GM10248 (cell line): ENCODE measurements around the gene MAP1LC3A.

Experiments
- CTCF ChIA-PET: fragments of 300-600 bp; sonication (Branson Sonifier 250); formaldehyde crosslinking; extraction: SDS; loops from one replicate; lab custom pipeline; 2021; ENCODE audit warnings: antibody characterized with exemption; lab: Yijun Ruan, JAX
- POLR2A ChIA-PET: fragments of 350-650 bp; sonication (Branson Sonifier 250); formaldehyde crosslinking; extraction: SDS; loops from one replicate; lab custom pipeline; 2020; ENCODE audit warnings: antibody characterized with exemption; lab: Yijun Ruan, JAX
- DNase-seq: peaks from one replicate; pipeline ENCODE4 v3.0.0; 2012; ENCODE audit errors: extremely low spot score
- CTCF ChIP-seq: IDR thresholded peaks from 2 replicates; pipeline ENCODE4 v1.5.1; 2012; ENCODE audit warnings: mild to moderate bottlenecking, low read depth; ENCODE audit errors: extremely low read depth, missing control alignments, control extremely low read depth

The MAP1LC3A gene

GRCh38 chr20:34539756-34540155 is 18.8 kb upstream of the MAP1LC3A start:
- TF ChIP-seq CTCF, result no peak
- DNase-seq, result no peak
- POLR2A ChIA-PET, result no interaction called here
- CTCF ChIA-PET, result interaction anchor here (1.0 to 6.4 kb wide), 12 partner anchors 8 to 229 kb away, joined by 3 to 56 read pairs (median 9); partner anchors contain the start of gene DYNLRB1

GRCh38 chr20:34540596-34541263 is 17.8 kb upstream of the MAP1LC3A start:
- ChIA-PET CTCF (interaction anchor here (0.7 to 6.4 kb wide), 4 partner anchors 9 to 228 kb away, joined by 3 to 56 read pairs (median 33); no protein-coding TSS in a partner anchor), POLR2A (no interaction called here)
- DNase-seq, result no peak
- no peak for TF ChIP-seq CTCF

- CTCF ChIA-PET, result interaction anchor here (0.7 to 6.4 kb wide), 3 partner anchors 8 to 167 kb away, joined by 3 to 56 read pairs (median 13); no protein-coding TSS in a partner anchor
- no peak for DNase-seq
- TF ChIP-seq CTCF, result no peak
- POLR2A ChIA-PET, result no interaction called here
Measured at GRCh38 chr20:34541264-34541901, 17.1 kb upstream of the MAP1LC3A start.

DNA sequence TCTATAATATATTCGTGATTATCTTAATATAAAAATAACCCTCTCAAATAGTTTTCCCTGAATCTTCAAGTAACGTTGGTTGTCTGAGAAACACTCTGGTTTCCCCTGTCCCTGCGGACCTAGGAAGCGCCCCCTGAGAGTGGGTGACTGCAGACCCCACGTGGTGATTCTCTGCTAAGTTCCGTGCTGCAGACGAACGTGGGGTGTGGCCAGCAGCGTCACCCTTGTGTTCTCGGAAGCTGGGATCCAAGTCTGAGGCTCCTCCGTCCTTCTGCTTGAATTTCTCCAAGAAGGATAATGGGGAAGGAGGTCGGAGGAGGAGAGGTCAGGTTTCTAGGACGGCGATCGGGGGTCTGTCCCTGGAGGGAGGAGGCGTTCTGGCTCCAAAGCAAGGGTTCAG is 16.6 kb upstream of the MAP1LC3A start:
- ChIA-PET POLR2A (no interaction called here), CTCF (interaction anchor here (1.5 to 6.4 kb wide), 2 partner anchors 166 to 228 kb away, joined by 8 to 56 read pairs; no protein-coding TSS in a partner anchor)
- DNase-seq, result no peak
- no peak for TF ChIP-seq CTCF

DNA sequence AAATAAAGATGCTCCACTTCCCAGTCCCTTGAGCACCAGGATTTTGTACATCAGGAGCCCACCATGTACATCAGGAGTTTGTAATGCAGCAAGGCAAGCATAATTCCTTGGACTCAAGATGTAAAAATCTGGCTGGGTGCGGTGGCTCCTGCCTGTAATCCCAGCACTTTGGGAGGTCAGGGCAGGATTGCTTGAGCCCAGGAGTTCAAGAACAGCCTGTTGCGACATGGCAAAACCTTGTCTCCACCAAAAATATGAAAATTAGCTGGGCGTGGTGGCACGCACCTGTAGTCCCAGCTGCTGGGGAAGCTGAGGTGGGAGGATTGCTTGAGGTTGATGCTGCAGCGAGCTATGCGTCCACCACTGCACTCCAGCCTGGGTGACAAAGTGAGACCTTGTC is 16.1 kb upstream of the MAP1LC3A start:
- POLR2A ChIA-PET, result no interaction called here

More for the DNA sequence above, 16.1 kb upstream of the MAP1LC3A start:
- no peak for DNase-seq
- CTCF ChIA-PET, result interaction anchor here (1.3 to 1.5 kb wide), 2 partner anchors 16 to 227 kb away, joined by 4 to 8 read pairs; partner anchors contain the start of gene MAP1LC3A
- no peak for TF ChIP-seq CTCF
